Mesothelial cell of epicardium (in vitro differentiated cells): ENCODE results near the gene FOXS1. TPM values are rescaled to one million over a fixed set of nuclear protein-coding genes. Genes with fewer than 3 reads are reported as not detected.
"Not testable (repeated sequence)": the region's sequence is repeated elsewhere in the genome, so short reads cannot be mapped to it uniquely, and the experiment has no call there.

Experiments
- DNase-seq, 2 experiments: peaks; one replicate each; pipeline ENCODE4 v3.0.0; 2021; ENCODE audit warnings: low spot score in 2 of 2; ENCODE audit not compliant: unreplicated experiment in 2 of 2
- H3K27ac Mint-ChIP-seq: 2 replicates; pipeline ENCODE4 v1.8.0; 2021; ENCODE audit warnings: mixed read lengths
- H3K27me3 Mint-ChIP-seq: 2 replicates; pipeline ENCODE4 v1.8.0; 2021; ENCODE audit warnings: low read depth, mixed read lengths
- H3K36me3 Mint-ChIP-seq: 2 replicates; pipeline ENCODE4 v1.8.0; 2021; ENCODE audit warnings: mixed read lengths
- H3K4me1 Mint-ChIP-seq: 2 replicates; pipeline ENCODE4 v1.8.0; 2021; ENCODE audit warnings: mixed read lengths
- H3K4me3 Mint-ChIP-seq: 2 replicates; pipeline ENCODE4 v1.8.0; 2021; ENCODE audit warnings: mild to moderate bottlenecking, moderate library complexity, mixed read lengths
- H3K9me3 Mint-ChIP-seq: 2 replicates; pipeline ENCODE4 v1.8.0; 2021; ENCODE audit warnings: mixed read lengths
- total RNA-seq: library from RNA; stranded (reverse); gene quantifications from 3 replicates; pipeline ENCODE4 v1.2.1, GENCODE V29; 2021
- TF ChIP-seq, protein P1 (sequence below): fragments of 200-600 bp; sonication (generic); IDR thresholded peaks from one replicate; pipeline ENCODE4 v1.5.0; 2021; ENCODE audit warnings: antibody characterized with exemption; ENCODE audit not compliant: unreplicated experiment

The FOXS1 gene
- total RNA-seq, 1 donor from 2014 or later: 1.9 TPM

DNA sequence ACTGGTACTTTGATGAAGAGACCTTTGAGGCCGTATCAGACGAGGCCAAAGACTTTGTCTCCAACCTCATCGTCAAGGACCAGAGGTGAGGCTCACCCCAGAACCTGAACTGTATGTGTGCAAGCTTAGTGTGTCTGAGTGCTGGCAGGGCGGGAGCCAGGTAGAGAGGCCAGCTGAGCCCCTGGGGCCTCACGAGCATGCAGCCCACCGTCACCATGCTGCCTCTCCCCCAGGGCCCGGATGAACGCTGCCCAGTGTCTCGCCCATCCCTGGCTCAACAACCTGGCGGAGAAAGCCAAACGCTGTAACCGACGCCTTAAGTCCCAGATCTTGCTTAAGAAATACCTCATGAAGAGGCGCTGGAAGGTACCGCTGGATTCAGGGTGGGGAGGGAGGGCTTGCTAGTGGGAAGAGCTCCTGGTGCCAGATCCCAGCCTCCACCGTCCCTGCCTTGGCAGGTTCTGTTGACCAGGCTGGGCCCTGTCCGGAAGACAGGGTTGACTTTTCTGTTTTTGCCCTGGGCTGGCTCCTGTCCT, 13.6 kb downstream of the FOXS1 start:
- Mint-ChIP-seq H3K27ac (no peak overlapping the region), H3K27me3 (no peaks in the 10 kb centered on the region), H3K36me3 (no peaks in the 10 kb centered on the region), H3K4me3 (no peak overlapping the region), H3K9me3 (no peaks in the 10 kb centered on the region), H3K4me1 (peaks cover 6% of the 10 kb centered on the region)
- no peak for DNase-seq
- TF ChIP-seq, protein P1, sequence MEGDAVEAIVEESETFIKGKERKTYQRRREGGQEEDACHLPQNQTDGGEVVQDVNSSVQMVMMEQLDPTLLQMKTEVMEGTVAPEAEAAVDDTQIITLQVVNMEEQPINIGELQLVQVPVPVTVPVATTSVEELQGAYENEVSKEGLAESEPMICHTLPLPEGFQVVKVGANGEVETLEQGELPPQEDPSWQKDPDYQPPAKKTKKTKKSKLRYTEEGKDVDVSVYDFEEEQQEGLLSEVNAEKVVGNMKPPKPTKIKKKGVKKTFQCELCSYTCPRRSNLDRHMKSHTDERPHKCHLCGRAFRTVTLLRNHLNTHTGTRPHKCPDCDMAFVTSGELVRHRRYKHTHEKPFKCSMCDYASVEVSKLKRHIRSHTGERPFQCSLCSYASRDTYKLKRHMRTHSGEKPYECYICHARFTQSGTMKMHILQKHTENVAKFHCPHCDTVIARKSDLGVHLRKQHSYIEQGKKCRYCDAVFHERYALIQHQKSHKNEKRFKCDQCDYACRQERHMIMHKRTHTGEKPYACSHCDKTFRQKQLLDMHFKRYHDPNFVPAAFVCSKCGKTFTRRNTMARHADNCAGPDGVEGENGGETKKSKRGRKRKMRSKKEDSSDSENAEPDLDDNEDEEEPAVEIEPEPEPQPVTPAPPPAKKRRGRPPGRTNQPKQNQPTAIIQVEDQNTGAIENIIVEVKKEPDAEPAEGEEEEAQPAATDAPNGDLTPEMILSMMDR: no peak

DNA sequence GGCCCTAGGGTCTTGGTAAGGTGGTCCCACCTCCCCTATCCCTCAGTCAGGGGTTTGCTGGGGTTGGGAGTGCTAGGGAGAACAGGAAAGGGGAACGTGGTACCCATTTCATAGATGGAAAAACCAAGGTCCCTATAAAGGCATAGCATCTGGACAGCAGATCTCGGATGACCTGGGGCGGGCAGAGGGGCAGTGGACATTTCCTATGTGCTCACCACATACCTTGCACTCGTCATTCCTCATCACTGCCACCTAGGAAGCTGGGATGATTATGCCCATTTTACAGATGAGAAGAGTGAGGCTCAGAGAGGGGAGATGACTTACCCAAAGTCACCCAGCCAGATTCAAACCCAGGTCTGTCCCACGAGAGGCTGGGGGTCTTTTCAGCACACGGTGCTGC, 14.2 kb downstream of the FOXS1 start:
- TF ChIP-seq, protein P1: no peak
- Mint-ChIP-seq H3K27ac (no peak overlapping the region), H3K36me3 (no peaks in the 10 kb centered on the region), H3K4me3 (no peak overlapping the region), H3K27me3 (no peaks in the 10 kb centered on the region), H3K4me1 (peaks cover 4% of the 10 kb centered on the region), H3K9me3 (no peaks in the 10 kb centered on the region)
- no peak for DNase-seq

DNA sequence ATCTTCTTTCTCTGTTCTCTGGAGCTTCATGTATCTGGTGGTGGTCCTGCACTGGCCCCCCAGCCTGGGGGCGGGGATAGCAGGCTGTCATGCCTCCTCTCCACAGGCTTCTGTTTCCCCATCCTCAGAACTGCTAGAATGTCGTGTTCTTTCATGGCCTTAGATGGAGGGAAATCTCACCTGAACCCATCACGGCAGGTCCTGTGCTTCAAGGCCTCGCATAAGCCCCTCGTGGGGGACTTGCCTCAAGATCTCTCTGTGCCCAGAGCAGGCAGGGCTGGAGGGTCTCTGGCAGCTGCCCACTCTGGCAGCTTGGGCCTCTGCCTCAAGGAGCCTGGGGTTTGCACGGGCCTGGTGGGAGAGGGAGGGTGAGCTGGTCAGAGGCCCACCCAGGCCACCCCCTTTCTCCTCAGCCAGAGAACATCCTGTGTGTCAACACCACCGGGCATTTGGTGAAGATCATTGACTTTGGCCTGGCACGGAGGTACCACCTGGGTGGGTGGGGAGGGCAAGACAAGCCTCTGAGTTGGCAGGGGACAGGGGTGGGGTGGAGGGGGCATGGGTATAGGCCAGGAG, 14.9 kb downstream of the FOXS1 start:
- no peak for DNase-seq
- H3K9me3 Mint-ChIP-seq: no peaks in the 10 kb centered on the region
- H3K27me3 Mint-ChIP-seq: no peaks in the 10 kb centered on the region
- H3K27ac Mint-ChIP-seq: no peak overlapping the region
- TF ChIP-seq, protein P1: no peak
- no peak overlapping the region for H3K4me3 Mint-ChIP-seq
- H3K36me3 Mint-ChIP-seq: no peaks in the 10 kb centered on the region
- no peaks in the 10 kb centered on the region for H3K4me1 Mint-ChIP-seq

DNA sequence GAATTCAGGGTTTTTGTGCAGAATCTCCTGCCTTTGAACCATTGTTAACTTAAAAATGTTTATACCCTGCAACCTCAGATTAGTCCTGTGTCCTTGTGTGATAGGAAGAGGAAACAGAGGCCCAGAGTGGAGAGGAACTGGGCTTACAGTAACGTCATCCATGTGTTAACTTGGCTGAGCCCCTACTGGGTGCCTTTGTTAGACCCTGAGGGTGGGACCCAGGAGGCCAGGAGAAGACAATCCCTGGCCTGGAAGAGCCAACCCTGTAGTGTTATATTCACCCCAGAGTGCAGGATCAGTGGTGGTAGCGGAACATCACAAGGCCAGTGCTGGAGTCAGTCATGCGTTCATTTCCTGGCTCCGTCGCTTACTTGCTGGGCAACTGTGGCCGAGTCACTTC, 15.7 kb downstream of the FOXS1 start:
- Mint-ChIP-seq H3K4me3 (no peak overlapping the region), H3K4me1 (no peaks in the 10 kb centered on the region), H3K27me3 (no peaks in the 10 kb centered on the region)

DNA sequence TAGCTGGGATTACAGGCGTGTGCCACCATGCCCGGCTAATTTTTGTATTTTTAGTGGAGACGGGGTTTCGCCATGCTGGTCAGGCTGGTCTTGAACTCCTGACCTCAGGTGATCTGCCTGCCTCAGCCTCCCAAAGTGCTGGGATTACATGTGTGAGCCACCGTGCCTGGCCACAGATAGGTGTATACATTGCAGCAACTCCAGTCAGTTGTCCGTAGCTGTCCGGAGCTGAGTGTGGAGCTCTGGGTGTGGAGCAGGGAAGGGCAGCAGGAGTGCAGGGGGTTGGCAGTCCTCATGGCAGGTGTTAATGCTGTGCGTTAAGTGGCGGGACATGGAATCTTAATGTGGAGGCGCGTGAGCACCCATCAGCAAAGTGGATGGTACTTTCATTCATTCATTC, 17.4 kb downstream of the FOXS1 start:
- not testable (repeated sequence) for H3K4me3 Mint-ChIP-seq, H3K27ac Mint-ChIP-seq, H3K9me3 Mint-ChIP-seq, H3K4me1 Mint-ChIP-seq, H3K36me3 Mint-ChIP-seq, DNase-seq, H3K27me3 Mint-ChIP-seq

More for the DNA sequence above, 15.7 kb downstream of the FOXS1 start:
- TF ChIP-seq, protein P1: no peak
- no peak overlapping the region for H3K27ac Mint-ChIP-seq
- no peaks in the 10 kb centered on the region for H3K36me3 Mint-ChIP-seq
- H3K9me3 Mint-ChIP-seq: no peaks in the 10 kb centered on the region
- no peak for DNase-seq

DNA sequence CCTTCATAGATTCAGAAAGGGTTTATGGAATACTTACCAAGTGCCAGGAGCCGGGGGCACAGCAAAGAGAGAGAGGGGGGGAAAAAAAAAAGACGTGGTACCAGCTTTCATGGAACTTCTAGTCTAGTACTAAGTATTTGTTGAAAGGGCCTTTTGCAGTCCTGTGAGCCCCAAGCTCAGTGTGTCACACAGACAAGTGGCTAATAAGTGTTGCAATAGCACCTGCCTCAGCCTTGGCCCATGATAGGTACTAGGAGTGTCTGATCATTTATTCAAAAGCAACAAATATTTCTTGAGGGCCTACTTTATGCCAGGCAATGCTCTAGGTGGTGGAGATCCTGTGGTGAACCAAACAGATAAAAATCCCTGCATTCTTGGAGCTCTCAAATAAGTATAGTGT, 18.3 kb downstream of the FOXS1 start:
- Mint-ChIP-seq H3K4me1 (peaks cover 4% of the 10 kb centered on the region), H3K4me3 (no peak overlapping the region), H3K27ac (no peak overlapping the region), H3K27me3 (no peaks in the 10 kb centered on the region), H3K9me3 (no peaks in the 10 kb centered on the region), H3K36me3 (no peaks in the 10 kb centered on the region)
- DNase-seq: no peak
- TF ChIP-seq, protein P1: no peak
